Ovary (tissue), 9 donors: ENCODE data around the gene HIVEP1. TPM values are rescaled to one million over a fixed set of nuclear protein-coding genes. Genes with fewer than 3 reads are reported as not detected.

Source experiments
- DNase-seq, 5 donors: peaks; one replicate each; pipeline ENCODE4 v3.0.0-alpha.2; 2019 to 2020
- H3K27ac ChIP-seq, 2 donors: fragments of 200-600 bp; one replicate each; pipeline versions ENCODE4 v1.5.1 to v1.8.0; 2019 to 2022
- H3K27me3 ChIP-seq: fragments of 200-600 bp; one replicate; pipeline ENCODE4 v1.8.0; 2022
- H3K36me3 ChIP-seq: fragments of 200-600 bp; sonication (generic); one replicate; pipeline ENCODE4 v1.5.1; 2019
- H3K4me1 ChIP-seq: one replicate; pipeline ENCODE4 v1.8.1; 2013; ENCODE audit warnings: mild to moderate bottlenecking, moderate library complexity; ENCODE audit not compliant: insufficient read depth
- H3K4me3 ChIP-seq: fragments of 200-600 bp; sonication (generic); one replicate; pipeline ENCODE4 v1.5.1; 2017
- H3K9me3 ChIP-seq, 2 donors: fragments of 200-600 bp in 1 of 2; sonication (generic) in 1 of 2; one replicate each; pipeline versions ENCODE4 v1.5.1 to v1.8.1; 2013 to 2019; ENCODE audit warnings: mild to moderate bottlenecking in 1 of 2, moderate library complexity in 1 of 2
- CTCF ChIP-seq, 3 donors: fragments of 450-650 bp in 2 of 3; fragments of 200-600 bp in 1 of 3; IDR thresholded peaks; one replicate each; pipeline versions ENCODE4 v1.5.1 to v1.8.0; 2016 to 2022; ENCODE audit warnings: antibody characterized with exemption in 3 of 3, mild to moderate bottlenecking in 1 of 3
- EP300 ChIP-seq: sonication (generic); formaldehyde crosslinking; IDR thresholded peaks from one replicate; pipeline ENCODE4 v1.6.1; 2017; ENCODE audit warnings: antibody characterized with exemption
- POLR2A ChIP-seq: fragments of 450-650 bp; IDR thresholded peaks from one replicate; pipeline ENCODE4 v1.6.1; 2017; ENCODE audit warnings: antibody characterized with exemption, mild to moderate bottlenecking, moderate library complexity
- WGBS, 3 donors: extraction: QIAGEN DNeasy Blood & Tissue Kit in 1 of 3; methylation state at CpG; one replicate each; pipeline versions ENCODE4 v1.1.5 to v1.1.7; 2013 to 2017; 5-methylcytosine and 5-hydroxymethylcytosine counted together
- intact Hi-C, 4 donors: fragments of 100-400 bp; cut with DNase I; formaldehyde crosslinking; loops; one replicate each; pipeline versions ENCODE4 v1.11.0 to v1.15.1; 2022 to 2023
- polyA plus RNA-seq, 2 donors: library from polyadenylated mRNA; stranded (reverse); fragments of 200-250 nt in 1 of 2; fragments of 350-450 nt in 1 of 2; fragmentation: Illumina TruSeq in 1 of 2; extraction: RNeasy Lipid Tissue Mini Kit (QIAGEN cat#74804) in 1 of 2; gene quantifications; one replicate each; pipeline ENCODE4 v1.2.3, GENCODE V29; 2013 to 2014
- total RNA-seq, 7 donors: library from RNA; depleted of rRNA in 2 of 7; stranded (reverse); fragments of >200 nt in 2 of 7; fragmentation: NEBNext Ultra II Directional in 3 of 7; extraction: Animal tissue kit (Norgen Biotek cat#: 25700) in 3 of 7; gene quantifications; one replicate each; pipeline versions ENCODE4 v1.1.0 to v1.2.4, GENCODE V29; 2016 to 2023
- donor health status: DM: no; HTN: no; CAD: no; lungs with moderate emphysema.
- donor health status: DM: no; HTN: no; CAD: no.
- donor health status: Bipolar disorder and iron deficiency.
- donor health status: DM: yes; HTN: yes; CAD: no.
- donor health status: DM: no; HTN: no; CAD: no.
- donor health status: DM: yes; HTN: yes; CAD: no.

HIVEP1 gene
- total and polyA plus RNA-seq, 9 donors: 11.9 to 45.0 (median 27.0) TPM

GRCh38 chr6:11975353-11975977 lies 36.6 kb upstream of the HIVEP1 start:
- H3K4me1 ChIP-seq: no peaks in the 10 kb centered on the region
- no peak for DNase-seq
- no peak overlapping the region for H3K27ac ChIP-seq
- TF ChIP-seq POLR2A (no peak), CTCF (IDR thresholded peaks at IDR 0.05) (no peak), EP300 (no peak)
- intact Hi-C loops: no loop called here
- no peaks in the 10 kb centered on the region for H3K9me3 ChIP-seq
- H3K4me3 ChIP-seq: no peak overlapping the region
- H3K36me3 ChIP-seq: no peaks in the 10 kb centered on the region
- 83 to 88% (median 88%) methylated on average over 14 of the region's 14 CpGs for WGBS, 3 donors
- no peaks in the 10 kb centered on the region for H3K27me3 ChIP-seq

DNA sequence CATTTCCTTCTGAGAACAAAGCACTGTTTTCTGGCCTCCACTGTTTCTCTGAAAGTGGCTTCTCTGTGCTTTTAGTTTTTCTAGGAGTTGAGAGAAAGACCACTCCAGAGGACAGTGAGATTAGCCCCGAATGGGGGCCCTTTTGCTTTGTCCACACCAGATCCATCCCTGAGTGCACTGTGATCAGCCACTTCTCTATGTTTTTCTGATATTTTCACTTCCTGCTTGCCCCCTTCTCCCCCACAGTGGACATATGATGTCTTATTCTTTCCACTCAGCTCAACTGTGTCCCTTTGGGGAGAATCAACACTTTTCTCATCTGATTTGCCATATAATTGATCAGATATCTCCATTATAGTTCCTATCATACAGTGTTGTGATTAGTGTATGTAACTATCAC lies 35.6 kb upstream of the HIVEP1 start:
- DNase-seq: no peak
- H3K4me1 ChIP-seq: no peaks in the 10 kb centered on the region
- no peaks in the 10 kb centered on the region for H3K9me3 ChIP-seq
- H3K27ac ChIP-seq: no peak overlapping the region
- no peak overlapping the region for H3K4me3 ChIP-seq
- H3K36me3 ChIP-seq: no peaks in the 10 kb centered on the region
- no peaks in the 10 kb centered on the region for H3K27me3 ChIP-seq
- intact Hi-C loops: no loop called here
- WGBS, 3 donors: 78 to 95% (median 85%) methylated on average over 1 of the region's 1 CpG
- TF ChIP-seq EP300 (no peak), POLR2A (no peak), CTCF (IDR thresholded peaks at IDR 0.05) (no peak)

GRCh38 chr6:11977193-11977592 lies 34.9 kb upstream of the HIVEP1 start:
- no peak for DNase-seq
- no peaks in the 10 kb centered on the region for H3K36me3 ChIP-seq
- H3K9me3 ChIP-seq: no peaks in the 10 kb centered on the region
- no peak overlapping the region for H3K27ac ChIP-seq
- H3K4me3 ChIP-seq: no peak overlapping the region
- H3K4me1 ChIP-seq: no peaks in the 10 kb centered on the region
- intact Hi-C loops: no loop called here
- TF ChIP-seq CTCF (IDR thresholded peaks at IDR 0.05) (no peak), EP300 (no peak), POLR2A (no peak)
- 92 to 98% (median 94%) methylated on average over 5 of the region's 5 CpGs for WGBS, 3 donors
- no peaks in the 10 kb centered on the region for H3K27me3 ChIP-seq

- Histone ChIP-seq H3K27me3 (no peaks in the 10 kb centered on the region), H3K27ac (no peak overlapping the region), H3K4me3 (no peak overlapping the region), H3K36me3 (no peaks in the 10 kb centered on the region), H3K9me3 (no peaks in the 10 kb centered on the region), H3K4me1 (no peaks in the 10 kb centered on the region)
- TF ChIP-seq CTCF (IDR thresholded peaks at IDR 0.05) (no peak), EP300 (no peak), POLR2A (no peak)
- 95 to 98% (median 97%) methylated on average over 3 of the region's 3 CpGs for WGBS, 3 donors
- no peak for DNase-seq
- intact Hi-C loops: no loop called here
Observed at GRCh38 chr6:11977738-11978137, 34.4 kb upstream of the HIVEP1 start.
